ENCODE measurements around the gene BCKDK. TPM values are rescaled to one million over a fixed set of nuclear protein-coding genes. Genes with fewer than 3 reads are reported as not detected.

BCKDK gene
- 34.4 to 51.3 TPM (median 45.9 TPM) in 5 replicates for total RNA-seq (2022; extraction: Qiagen RNA extraction; ENCODE audit: low read depth)

GRCh38 chr16:31108035-31108793 is at the start of gene BCKDK:
BCKDK (plus strand) TSS chr16:31108386; CDS start chr16:31109224, 838 bp downstream.

GRCh38 chr16:31073970-31074813 is 34.0 kb upstream of the BCKDK start, which contains the start of the genes ZNF646 and ZNF668:
ZNF646 (plus strand) TSS chr16:31074422; CDS start chr16:31076325, 1,903 bp downstream.
ZNF668 (minus strand) TSS chr16:31074240; CDS start chr16:31064459, 9,781 bp downstream.

GRCh38 chr16:31088459-31089183 is 19.6 kb upstream of the BCKDK start, which contains the start of gene PRSS53:
PRSS53 (minus strand) TSS chr16:31088943; CDS start chr16:31088809, 134 bp downstream.

GRCh38 chr16:31094424-31095120 is 13.6 kb upstream of the BCKDK start, which contains the start of gene VKORC1:
VKORC1 (minus strand) TSS chr16:31094797; CDS start chr16:31094729, 68 bp downstream.

GRCh38 chr16:31117384-31118222 is 9.4 kb downstream of the BCKDK start, which contains the start of gene KAT8:
KAT8 (plus strand) TSS chr16:31117664; CDS start chr16:31117682, 18 bp downstream.

GRCh38 chr16:31135535-31136286 is 27.5 kb downstream of the BCKDK start, which contains the start of gene PRSS8:
PRSS8 (minus strand) TSS chr16:31135727; CDS start chr16:31135498, 229 bp downstream.

GRCh38 chr16:31149894-31150890 is 42.0 kb downstream of the BCKDK start, which contains the start of gene PRSS36:
PRSS36 (minus strand) TSS chr16:31150066; CDS start chr16:31150035, 31 bp downstream.

Other genes starting within 250 kb of the BCKDK start
- 26.5 to 41.9 TPM (median 38.4 TPM) in 5 replicates for gene BCL7C, start 214.3 kb upstream of the BCKDK start, total RNA-seq (2022; extraction: Qiagen RNA extraction; ENCODE audit: low read depth)
- gene CTF1, start 211.8 kb upstream of the BCKDK start, total RNA-seq (2022; extraction: Qiagen RNA extraction; ENCODE audit: low read depth), result 0.08 to 0.23 TPM (median 0.16 TPM) in 4 of 5 replicates, not detected in the other
- gene FBXL19, start 184.8 kb upstream of the BCKDK start, total RNA-seq (2022; extraction: Qiagen RNA extraction; ENCODE audit: low read depth), result 11.6 to 23.8 TPM (median 19.2 TPM) in 5 replicates
- gene ORAI3, start 159.3 kb upstream of the BCKDK start, total RNA-seq (2022; extraction: Qiagen RNA extraction; ENCODE audit: low read depth), result 9.1 to 16.9 TPM (median 13.9 TPM) in 5 replicates
- gene SETD1A, start 150.6 kb upstream of the BCKDK start, total RNA-seq (2022; extraction: Qiagen RNA extraction; ENCODE audit: low read depth), result 16.7 to 23.8 TPM (median 21.6 TPM) in 5 replicates
- 11.4 to 17.0 TPM (median 13.8 TPM) in 5 replicates for gene HSD3B7, start 123.2 kb upstream of the BCKDK start, total RNA-seq (2022; extraction: Qiagen RNA extraction; ENCODE audit: low read depth)
- gene STX1B, start 97.7 kb upstream of the BCKDK start, total RNA-seq (2022; extraction: Qiagen RNA extraction; ENCODE audit: low read depth), result 1.5 to 2.1 TPM (median 1.5 TPM) in 5 replicates
- gene STX4, start 74.8 kb upstream of the BCKDK start, total RNA-seq (2022; extraction: Qiagen RNA extraction; ENCODE audit: low read depth), result 62.9 to 80.5 TPM (median 68.1 TPM) in 5 replicates
- gene ZNF668, start 34.1 kb upstream of the BCKDK start, total RNA-seq (2022; extraction: Qiagen RNA extraction; ENCODE audit: low read depth), result 11.0 to 20.6 TPM (median 18.0 TPM) in 5 replicates
- gene ZNF646, start 34.0 kb upstream of the BCKDK start, total RNA-seq (2022; extraction: Qiagen RNA extraction; ENCODE audit: low read depth), result 8.7 to 11.9 TPM (median 9.7 TPM) in 5 replicates
- gene PRSS53, start 19.4 kb upstream of the BCKDK start, total RNA-seq (2022; extraction: Qiagen RNA extraction; ENCODE audit: low read depth), result 0.61 to 1.4 TPM (median 1.1 TPM) in 5 replicates
- gene VKORC1, start 13.6 kb upstream of the BCKDK start, total RNA-seq (2022; extraction: Qiagen RNA extraction; ENCODE audit: low read depth), result 101 to 142 TPM (median 140 TPM) in 5 replicates
- gene KAT8, start 9.3 kb downstream of the BCKDK start, total RNA-seq (2022; extraction: Qiagen RNA extraction; ENCODE audit: low read depth), result 33.3 to 40.2 TPM (median 36.9 TPM) in 5 replicates
- 0.26 to 0.91 TPM (median 0.28 TPM) in 5 replicates for gene PRSS8, start 27.3 kb downstream of the BCKDK start, total RNA-seq (2022; extraction: Qiagen RNA extraction; ENCODE audit: low read depth)
- 0.29 to 1.2 TPM (median 0.65 TPM) in 5 replicates for gene PRSS36, start 41.7 kb downstream of the BCKDK start, total RNA-seq (2022; extraction: Qiagen RNA extraction; ENCODE audit: low read depth)
- 501 to 589 TPM (median 572 TPM) in 5 replicates for gene FUS, start 71.8 kb downstream of the BCKDK start, total RNA-seq (2022; extraction: Qiagen RNA extraction; ENCODE audit: low read depth)
- gene PYCARD, start 94.4 kb downstream of the BCKDK start, total RNA-seq (2022; extraction: Qiagen RNA extraction; ENCODE audit: low read depth), result 27.9 to 44.1 TPM (median 37.7 TPM) in 5 replicates
- gene TRIM72, start 105.7 kb downstream of the BCKDK start, total RNA-seq (2022; extraction: Qiagen RNA extraction; ENCODE audit: low read depth), result 0.02 to 0.14 TPM (median 0.05 TPM) in 5 replicates
- gene PYDC1, start 108.7 kb downstream of the BCKDK start, total RNA-seq (2022; extraction: Qiagen RNA extraction; ENCODE audit: low read depth), result not detected in 5 replicates
- gene ITGAM, start 151.6 kb downstream of the BCKDK start, total RNA-seq (2022; extraction: Qiagen RNA extraction; ENCODE audit: low read depth), result 1.9 to 2.9 TPM (median 2.1 TPM) in 5 replicates
- 1.1 to 1.6 TPM (median 1.2 TPM) in 5 replicates for gene ITGAX, start 246.8 kb downstream of the BCKDK start, total RNA-seq (2022; extraction: Qiagen RNA extraction; ENCODE audit: low read depth)

Data from A549 treated with RU486 at 1 μM for 4 hours (cell line).